OCI-LY7 (cell line): ENCODE results near the gene MAPT.

Source experiments
- EZH2phosphoT487 ChIP-seq: fragments of 200-600 bp; sonication (generic); IDR thresholded peaks from 2 replicates; pipeline ENCODE4 v1.6.1; 2018; ENCODE audit warnings: low read depth, borderline replicate concordance, mild to moderate bottlenecking, mixed run types, antibody characterized with exemption, low read length, moderate library complexity, mixed read lengths
- TF ChIP-seq, protein P1 (sequence below): fragments of 200-600 bp; sonication (generic); conservative IDR thresholded peaks from 2 replicates; pipeline ENCODE4 v1.5.1; 2014; ENCODE audit warnings: mild to moderate bottlenecking, antibody characterized with exemption, low read length, moderate library complexity, mixed read lengths

DNA sequence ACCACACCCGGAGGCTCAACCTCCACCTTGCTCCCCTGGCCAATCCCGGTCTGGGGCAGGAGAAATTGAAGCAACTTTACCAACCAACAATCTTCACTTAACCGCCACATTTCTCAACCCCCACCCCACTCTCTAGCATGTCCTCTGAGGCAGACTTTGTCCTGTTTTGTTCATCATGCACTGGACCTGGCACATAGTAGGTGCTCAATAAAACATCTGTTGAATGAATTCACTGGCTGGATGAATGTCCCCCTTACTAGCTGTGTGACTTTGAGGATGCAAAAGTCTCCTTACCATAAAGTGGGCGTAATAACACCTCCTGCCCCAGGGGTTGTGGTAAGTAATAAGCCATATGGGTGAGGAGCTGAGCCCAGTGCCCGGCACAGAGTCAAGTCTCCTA is 43.9 kb upstream of the MAPT start:
- TF ChIP-seq, protein P1, sequence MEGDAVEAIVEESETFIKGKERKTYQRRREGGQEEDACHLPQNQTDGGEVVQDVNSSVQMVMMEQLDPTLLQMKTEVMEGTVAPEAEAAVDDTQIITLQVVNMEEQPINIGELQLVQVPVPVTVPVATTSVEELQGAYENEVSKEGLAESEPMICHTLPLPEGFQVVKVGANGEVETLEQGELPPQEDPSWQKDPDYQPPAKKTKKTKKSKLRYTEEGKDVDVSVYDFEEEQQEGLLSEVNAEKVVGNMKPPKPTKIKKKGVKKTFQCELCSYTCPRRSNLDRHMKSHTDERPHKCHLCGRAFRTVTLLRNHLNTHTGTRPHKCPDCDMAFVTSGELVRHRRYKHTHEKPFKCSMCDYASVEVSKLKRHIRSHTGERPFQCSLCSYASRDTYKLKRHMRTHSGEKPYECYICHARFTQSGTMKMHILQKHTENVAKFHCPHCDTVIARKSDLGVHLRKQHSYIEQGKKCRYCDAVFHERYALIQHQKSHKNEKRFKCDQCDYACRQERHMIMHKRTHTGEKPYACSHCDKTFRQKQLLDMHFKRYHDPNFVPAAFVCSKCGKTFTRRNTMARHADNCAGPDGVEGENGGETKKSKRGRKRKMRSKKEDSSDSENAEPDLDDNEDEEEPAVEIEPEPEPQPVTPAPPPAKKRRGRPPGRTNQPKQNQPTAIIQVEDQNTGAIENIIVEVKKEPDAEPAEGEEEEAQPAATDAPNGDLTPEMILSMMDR, result no peak
- TF ChIP-seq EZH2phosphoT487, result no peak
